Activated naive CD4-positive, alpha-beta T cell treated with anti-CD3 and anti-CD28 coated beads for 36 hours (primary cell): ENCODE results near the gene BCAM. TPM values are rescaled to one million over a fixed set of nuclear protein-coding genes. Genes with fewer than 3 reads are reported as not detected.
"Not testable (repeated sequence)": the region's sequence is repeated elsewhere in the genome, so short reads cannot be mapped to it uniquely, and the experiment has no call there.

ENCODE experiments used
- CTCF ChIA-PET: fragments of 350-600 bp; sonication (Branson Sonifier 250); formaldehyde crosslinking; loops from one replicate; lab custom pipeline; 2021; ENCODE audit warnings: antibody characterized with exemption; lab: Charles Lee
- DNase-seq: peaks from one replicate; pipeline ENCODE4 v3.0.0-alpha.2; 2020
- H3K27ac Mint-ChIP-seq: one replicate; pipeline ENCODE4 v1.8.0; 2021; ENCODE audit warnings: mild to moderate bottlenecking, mixed read lengths
- H3K27me3 Mint-ChIP-seq: one replicate; pipeline ENCODE4 v1.8.0; 2021; ENCODE audit warnings: low read depth, mixed read lengths
- H3K36me3 Mint-ChIP-seq: one replicate; pipeline ENCODE4 v1.8.0; 2021; ENCODE audit warnings: low read depth, mixed read lengths
- H3K4me1 Mint-ChIP-seq: one replicate; pipeline ENCODE4 v1.8.0; 2021; ENCODE audit warnings: low read depth, mixed read lengths
- H3K4me3 Mint-ChIP-seq: one replicate; pipeline ENCODE4 v1.8.0; 2021; ENCODE audit warnings: mild to moderate bottlenecking, moderate library complexity, mixed read lengths
- H3K9me3 Mint-ChIP-seq: one replicate; pipeline ENCODE4 v1.8.0; 2021; ENCODE audit warnings: mixed read lengths
- intact Hi-C: fragments of 100-400 bp; cut with micrococcal nuclease; formaldehyde crosslinking; loops from one replicate; pipeline ENCODE4 v1.15.1; 2023
- total RNA-seq, 2 experiments: library from RNA; stranded (reverse); gene quantifications; one replicate each; pipeline ENCODE4 v1.2.3, GENCODE V29; 2021

Gene BCAM
- total RNA-seq, 2 experiments from 2014 or later = not detected

- no peaks in the 10 kb centered on the region for H3K36me3 Mint-ChIP-seq
- peaks cover 5% of the 10 kb centered on the region for H3K27me3 Mint-ChIP-seq
- H3K4me3 Mint-ChIP-seq = no peak overlapping the region
- CTCF ChIA-PET = interaction anchor here (0.7 to 17.0 kb wide), 5 partner anchors 22 to 72 kb away, joined by 3 to 394 read pairs (median 4); no protein-coding TSS in a partner anchor
- H3K4me1 Mint-ChIP-seq = peaks cover 2% of the 10 kb centered on the region
- DNase-seq = no peak
- intact Hi-C loops = no loop called here
- H3K9me3 Mint-ChIP-seq = no peaks in the 10 kb centered on the region
- H3K27ac Mint-ChIP-seq = no peak overlapping the region
Observed at GRCh38 chr19:44776402-44777096, 32.4 kb upstream of the BCAM start.

- no peaks in the 10 kb centered on the region for H3K4me1 Mint-ChIP-seq
- intact Hi-C loops = no loop called here
- CTCF ChIA-PET = interaction anchor here (0.6 to 1.0 kb wide), 2 partner anchors 39 to 132 kb away, joined by 3 read pairs; no protein-coding TSS in a partner anchor
- no peak within 1 kb of the TSS for H3K4me3 Mint-ChIP-seq
- H3K27me3 Mint-ChIP-seq = peaks cover 5% of the 10 kb centered on the region
- H3K36me3 Mint-ChIP-seq = no peaks in the 10 kb centered on the region
- DNase-seq = no peak
- H3K9me3 Mint-ChIP-seq = no peaks in the 10 kb centered on the region
- H3K27ac Mint-ChIP-seq = no peak within 1 kb of the TSS
Observed at GRCh38 chr19:44777715-44778347, 31.1 kb upstream of the BCAM start, which contains the start of gene CBLC. CBLC (plus strand) TSS chr19:44777890; CDS start chr19:44777932, 42 bp downstream.

GRCh38 chr19:44779150-44779549 is 29.8 kb upstream of the BCAM start:
- Mint-ChIP-seq H3K4me3 (no peak overlapping the region), H3K4me1 (peaks cover under 1% of the 10 kb centered on the region), H3K36me3 (no peaks in the 10 kb centered on the region), H3K27ac (no peak overlapping the region), H3K27me3 (peaks cover 6% of the 10 kb centered on the region), H3K9me3 (no peaks in the 10 kb centered on the region)
- intact Hi-C loops = no loop called here
- CTCF ChIA-PET = interaction anchor here (0.7 to 1.0 kb wide), 2 partner anchors 56 to 63 kb away, joined by 3 read pairs; no protein-coding TSS in a partner anchor
- DNase-seq = no peak

GRCh38 chr19:44781694-44782093 is 27.2 kb upstream of the BCAM start:
- CTCF ChIA-PET = interaction anchor here (0.8 to 1.6 kb wide), 3 partner anchors 13 to 63 kb away, joined by 3 to 10 read pairs (median 4); no protein-coding TSS in a partner anchor
- DNase-seq, H3K27me3 Mint-ChIP-seq, H3K27ac Mint-ChIP-seq, H3K4me1 Mint-ChIP-seq, H3K4me3 Mint-ChIP-seq, intact Hi-C loops, H3K36me3 Mint-ChIP-seq, H3K9me3 Mint-ChIP-seq: not testable (repeated sequence)

GRCh38 chr19:44782729-44783128 is 26.2 kb upstream of the BCAM start:
- no peak overlapping the region for H3K4me3 Mint-ChIP-seq
- peaks cover 10% of the 10 kb centered on the region for H3K27me3 Mint-ChIP-seq
- H3K27ac Mint-ChIP-seq = no peak overlapping the region
- no peaks in the 10 kb centered on the region for H3K9me3 Mint-ChIP-seq
- peaks cover 4% of the 10 kb centered on the region for H3K4me1 Mint-ChIP-seq
- no peaks in the 10 kb centered on the region for H3K36me3 Mint-ChIP-seq
- no peak for DNase-seq
- intact Hi-C loops = no loop called here
- CTCF ChIA-PET = interaction anchor here (0.7 to 4.1 kb wide), 6 partner anchors 11 to 602 kb away, joined by 4 to 23 read pairs (median 7); no protein-coding TSS in a partner anchor

- intact Hi-C loops = no loop called here
- Mint-ChIP-seq H3K27me3 (peaks cover 10% of the 10 kb centered on the region), H3K9me3 (no peaks in the 10 kb centered on the region), H3K4me1 (peaks cover 4% of the 10 kb centered on the region), H3K27ac (no peak overlapping the region), H3K36me3 (no peaks in the 10 kb centered on the region), H3K4me3 (no peak overlapping the region)
- CTCF ChIA-PET = interaction anchor here (0.7 to 4.1 kb wide), 17 partner anchors 12 to 601 kb away, joined by 3 to 23 read pairs (median 7); no protein-coding TSS in a partner anchor
- DNase-seq = no peak
Observed at GRCh38 chr19:44783545-44783944, 25.4 kb upstream of the BCAM start.

- intact Hi-C loops = no loop called here
- Mint-ChIP-seq H3K27ac (no peak overlapping the region), H3K36me3 (no peaks in the 10 kb centered on the region), H3K27me3 (peaks cover 4% of the 10 kb centered on the region), H3K4me1 (peaks cover 4% of the 10 kb centered on the region), H3K4me3 (no peak overlapping the region), H3K9me3 (no peaks in the 10 kb centered on the region)
- no peak for DNase-seq
- CTCF ChIA-PET = interaction anchor here (0.8 to 4.1 kb wide), 10 partner anchors 10 to 96 kb away, joined by 3 to 23 read pairs (median 7); partner anchors contain the start of gene NECTIN2
Observed at GRCh38 chr19:44785271-44785670, 23.6 kb upstream of the BCAM start.

- CTCF ChIA-PET = interaction anchor here (1.0 to 4.1 kb wide), 2 partner anchors 62 to 97 kb away, joined by 4 to 17 read pairs; no protein-coding TSS in a partner anchor
- no peak for DNase-seq
- Mint-ChIP-seq H3K27ac (no peak overlapping the region), H3K36me3 (no peaks in the 10 kb centered on the region), H3K9me3 (no peaks in the 10 kb centered on the region), H3K4me3 (no peak overlapping the region), H3K27me3 (peaks cover 4% of the 10 kb centered on the region), H3K4me1 (peaks cover 4% of the 10 kb centered on the region)
- intact Hi-C loops = no loop called here
Observed at GRCh38 chr19:44785993-44786392, 22.9 kb upstream of the BCAM start.

GRCh38 chr19:44788971-44789370 is 19.9 kb upstream of the BCAM start:
- Mint-ChIP-seq H3K27me3 (peaks cover 4% of the 10 kb centered on the region), H3K27ac (no peak overlapping the region), H3K9me3 (no peaks in the 10 kb centered on the region), H3K4me1 (peaks cover 4% of the 10 kb centered on the region), H3K4me3 (no peak overlapping the region), H3K36me3 (no peaks in the 10 kb centered on the region)
- no peak for DNase-seq
- CTCF ChIA-PET = interaction anchor here (0.6 to 2.9 kb wide), 2 partner anchors 65 to 71 kb away, joined by 3 to 12 read pairs; no protein-coding TSS in a partner anchor
- intact Hi-C loops = no loop called here

GRCh38 chr19:44789943-44790483 is 18.9 kb upstream of the BCAM start:
- CTCF ChIA-PET = interaction anchor here (1.1 to 2.9 kb wide), 2 partner anchors 19 to 66 kb away, joined by 3 to 12 read pairs; no protein-coding TSS in a partner anchor
- H3K9me3 Mint-ChIP-seq = no peaks in the 10 kb centered on the region
- DNase-seq = no peak
- intact Hi-C loops = no loop called here
- H3K4me3 Mint-ChIP-seq = no peak overlapping the region
- H3K27ac Mint-ChIP-seq = no peak overlapping the region
- H3K27me3 Mint-ChIP-seq = no peaks in the 10 kb centered on the region
- no peaks in the 10 kb centered on the region for H3K4me1 Mint-ChIP-seq
- H3K36me3 Mint-ChIP-seq = no peaks in the 10 kb centered on the region

- Mint-ChIP-seq H3K27me3 (no peaks in the 10 kb centered on the region), H3K9me3 (no peaks in the 10 kb centered on the region), H3K4me1 (peaks cover 14% of the 10 kb centered on the region), H3K4me3 (no peak overlapping the region), H3K36me3 (no peaks in the 10 kb centered on the region), H3K27ac (no peak overlapping the region)
- DNase-seq = no peak
- CTCF ChIA-PET = no interaction called here
- intact Hi-C loops = no loop called here
Observed at GRCh38 chr19:44792281-44792680, 16.6 kb upstream of the BCAM start.

GRCh38 chr19:44794610-44795009 is 14.3 kb upstream of the BCAM start:
- no peak for DNase-seq
- CTCF ChIA-PET = interaction anchor here (0.9 to 3.7 kb wide), 3 partner anchors 10 to 51 kb away, joined by 3 to 18 read pairs (median 3); partner anchors contain the start of gene NECTIN2
- no peaks in the 10 kb centered on the region for H3K36me3 Mint-ChIP-seq
- H3K27ac Mint-ChIP-seq = no peak overlapping the region
- no peaks in the 10 kb centered on the region for H3K9me3 Mint-ChIP-seq
- intact Hi-C loops = no loop called here
- H3K4me3 Mint-ChIP-seq = no peak overlapping the region
- no peaks in the 10 kb centered on the region for H3K27me3 Mint-ChIP-seq
- H3K4me1 Mint-ChIP-seq = peaks cover 17% of the 10 kb centered on the region
